ENCODE data around the gene NME7. TPM values are rescaled to one million over a fixed set of nuclear protein-coding genes. Genes with fewer than 3 reads are reported as not detected.
A peak's percentile ranks its signal among the peaks of the same experiment; 100 is the strongest.
"Not testable (repeated sequence)": the region's sequence is repeated elsewhere in the genome, so short reads cannot be mapped to it uniquely, and the experiment has no call there.

Gene NME7
- 1 to 10 TPM; 2.0 to 6.5 (median 5.3) TPM for total RNA-seq
- long read RNA-seq, partial matches to known transcripts: 1 of 6 reads
- long read RNA-seq, other reads (novel, unspliced or antisense): 4 of 6 reads

- Histone ChIP-seq H3K27ac (peak within 1 kb of the TSS; percentile 58 to 80 (median 65)), H3K9me3 (no peaks in the 10 kb centered on the region), H3K27me3 (no peaks in the 10 kb centered on the region), H3K36me3 (peaks cover 0 to 11% (median 0%) of the 10 kb centered on the region in 4 donors), H3K4me3 (peak within 1 kb of the TSS; percentile 65 to 72 (median 70)), H3K4me1 (peaks cover 0 to 8% (median 0%) of the 10 kb centered on the region in 4 donors)
- intact Hi-C loops (cut with DNase I): no loop called here
- peak; percentile 36 for TF ChIP-seq POLR2A (IDR thresholded peaks at IDR 0.05)
- no peak for TF ChIP-seq CTCF (IDR thresholded peaks at IDR 0.05)
- DNase-seq (peak; percentile 96 to 98 (median 97)), ATAC-seq (peak; percentile 99 to 100 (median 100))
- 1% methylated on average over 27 of the region's 37 CpGs for WGBS (ENCODE audit: insufficient coverage, low coverage, low lambda C conversion rate, missing lambda C conversion rate)
These were observed at the start of gene NME7, which contains the start of gene BLZF1 for GRCh38 chr1:169367686-169368405. Gene NME7 (minus strand): TSS chr1:169367797. CDS start chr1:169367710, 87 bp downstream. Gene BLZF1 (plus strand): TSS chr1:169368195. CDS start chr1:169369523, 1,328 bp downstream.

- H3K27me3 ChIP-seq: no peaks in the 10 kb centered on the region
- no peak for TF ChIP-seq POLR2A (IDR thresholded peaks at IDR 0.05)
- TF ChIP-seq CTCF (IDR thresholded peaks at IDR 0.05): no peak
- H3K4me1 ChIP-seq: no peaks in the 10 kb centered on the region
- H3K9me3 ChIP-seq: no peaks in the 10 kb centered on the region
- H3K27ac ChIP-seq: no peak overlapping the region
- intact Hi-C loops (cut with DNase I): no loop called here
- 100% methylated on average over 2 of the region's 2 CpGs for WGBS (ENCODE audit: insufficient coverage, low coverage, low lambda C conversion rate, missing lambda C conversion rate)
- ATAC-seq: no peak
- H3K36me3 ChIP-seq: no peaks in the 10 kb centered on the region
- H3K4me3 ChIP-seq: no peak overlapping the region
- no peak for DNase-seq
These were observed 47.4 kb upstream of the NME7 start for GRCh38 chr1:169414952-169415351.

GRCh38 chr1:169408340-169408739, 40.7 kb upstream of the NME7 start:
- 92% methylated on average over 4 of the region's 5 CpGs for WGBS (ENCODE audit: insufficient coverage, low coverage, low lambda C conversion rate, missing lambda C conversion rate)
- DNase-seq, ATAC-seq: not testable (repeated sequence)

GRCh38 chr1:169402578-169402977, 35.0 kb upstream of the NME7 start:
- intact Hi-C loops (cut with DNase I); H3K27me3 ChIP-seq; DNase-seq; H3K27ac ChIP-seq; H3K4me1 ChIP-seq; H3K36me3 ChIP-seq; H3K9me3 ChIP-seq; H3K4me3 ChIP-seq; ATAC-seq: not testable (repeated sequence)
- 64% methylated on average over 1 of the region's 1 CpG for WGBS (ENCODE audit: insufficient coverage, low coverage, low lambda C conversion rate, missing lambda C conversion rate)

More at GRCh38 chr1:169408340-169408739, 40.7 kb upstream of the NME7 start:
- H3K4me3 ChIP-seq; H3K36me3 ChIP-seq; H3K27me3 ChIP-seq; H3K9me3 ChIP-seq; H3K4me1 ChIP-seq; H3K27ac ChIP-seq; intact Hi-C loops (cut with DNase I): not testable (repeated sequence)

GRCh38 chr1:169395955-169396354, 28.4 kb upstream of the NME7 start:
- intact Hi-C loops (cut with DNase I): no loop called here
- TF ChIP-seq CTCF (IDR thresholded peaks at IDR 0.05) (no peak), POLR2A (IDR thresholded peaks at IDR 0.05) (no peak)
- no peaks in the 10 kb centered on the region for H3K9me3 ChIP-seq
- no peaks in the 10 kb centered on the region for H3K27me3 ChIP-seq
- DNase-seq (no peak), ATAC-seq (no peak)
- no peak overlapping the region for H3K4me3 ChIP-seq
- H3K36me3 ChIP-seq: peaks cover 0 to 2% (median 0%) of the 10 kb centered on the region in 4 donors
- WGBS (ENCODE audit: insufficient coverage, low coverage, low lambda C conversion rate, missing lambda C conversion rate): 93% methylated on average over 3 of the region's 3 CpGs
- H3K27ac ChIP-seq: no peak overlapping the region
- H3K4me1 ChIP-seq: no peaks in the 10 kb centered on the region
